Esophagus squamous epithelium (tissue), 4 donors: Measurements from ENCODE around the gene EPB41L5.

Experiments used
- CTCF ChIP-seq, 6 experiments: fragments of 450-650 bp in 4 of 6; fragments of 200-600 bp in 2 of 6; sonication (generic) in 2 of 6; IDR thresholded peaks; one replicate each; pipeline ENCODE4 v1.5.1; 2016 to 2019; ENCODE audit warnings: antibody characterized with exemption in 6 of 6, mild to moderate bottlenecking in 4 of 6, moderate library complexity in 4 of 6
- POLR2A ChIP-seq, 4 donors: fragments of 450-650 bp; IDR thresholded peaks; one replicate each; pipeline ENCODE4 v1.6.1; 2017; ENCODE audit warnings: antibody characterized with exemption in 4 of 4, mild to moderate bottlenecking in 4 of 4, moderate library complexity in 3 of 4

- TF ChIP-seq CTCF (IDR thresholded peaks at IDR 0.05), result no peak
- TF ChIP-seq POLR2A (IDR thresholded peaks at IDR 0.05), result no peak
Measured at GRCh38 chr2:120169020-120169419, 156.1 kb downstream of the EPB41L5 start.
